Breast epithelium (tissue), 3 donors: ENCODE results near the gene RHOXF2B.

Experiments used
- CTCF ChIP-seq, 3 donors: fragments of 450-650 bp; IDR thresholded peaks; one replicate each; pipeline ENCODE4 v1.5.1; 2016 to 2017; ENCODE audit warnings: antibody characterized with exemption in 3 of 3, mild to moderate bottlenecking in 3 of 3, moderate library complexity in 3 of 3
- POLR2AphosphoS5 ChIP-seq, 3 donors: sonication (generic); formaldehyde crosslinking; IDR thresholded peaks; one replicate each; pipeline ENCODE4 v1.6.1; 2017; ENCODE audit warnings: antibody characterized with exemption in 3 of 3

- TF ChIP-seq POLR2AphosphoS5 (IDR thresholded peaks at IDR 0.05), result no peak
- TF ChIP-seq CTCF (IDR thresholded peaks at IDR 0.05), result no peak
Measured at GRCh38 chrX:120115438-120115963, 38.0 kb upstream of the RHOXF2B start, which contains the start of gene RHOXF1.
